ENCODE measurements around the gene SPOCK1.

SPOCK1 gene

DNA sequence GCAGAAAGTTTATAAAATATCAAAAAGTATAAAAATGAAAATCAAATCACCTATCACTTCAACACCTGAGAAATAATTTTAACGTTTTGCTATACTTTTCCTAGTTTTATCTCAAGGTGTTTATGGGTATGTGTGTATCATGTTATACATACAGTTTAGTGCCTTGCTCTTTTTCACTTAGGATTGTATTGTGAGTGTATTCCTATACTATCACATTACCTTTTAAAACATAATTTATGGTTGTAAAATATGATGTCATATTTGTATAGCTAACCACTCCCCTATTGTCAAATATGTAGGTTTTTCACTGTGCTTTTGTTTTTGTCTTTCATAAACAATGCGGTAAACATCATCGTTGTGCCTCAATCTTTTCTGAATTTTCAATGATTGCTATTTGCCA is 479.9 kb downstream of the SPOCK1 start:
- no peaks in the 10 kb centered on the region for H3K9me3 ChIP-seq
- H3K4me3 ChIP-seq (ENCODE audit: low read depth in 1 of 2, low read length in 1 of 2): no peak overlapping the region
- H3K4me1 ChIP-seq (ENCODE audit: control insufficient read depth in 1 of 2, insufficient read depth in 1 of 2, low read depth in 1 of 2, low read length in 1 of 2): no peaks in the 10 kb centered on the region
- TF ChIP-seq, protein P1, sequence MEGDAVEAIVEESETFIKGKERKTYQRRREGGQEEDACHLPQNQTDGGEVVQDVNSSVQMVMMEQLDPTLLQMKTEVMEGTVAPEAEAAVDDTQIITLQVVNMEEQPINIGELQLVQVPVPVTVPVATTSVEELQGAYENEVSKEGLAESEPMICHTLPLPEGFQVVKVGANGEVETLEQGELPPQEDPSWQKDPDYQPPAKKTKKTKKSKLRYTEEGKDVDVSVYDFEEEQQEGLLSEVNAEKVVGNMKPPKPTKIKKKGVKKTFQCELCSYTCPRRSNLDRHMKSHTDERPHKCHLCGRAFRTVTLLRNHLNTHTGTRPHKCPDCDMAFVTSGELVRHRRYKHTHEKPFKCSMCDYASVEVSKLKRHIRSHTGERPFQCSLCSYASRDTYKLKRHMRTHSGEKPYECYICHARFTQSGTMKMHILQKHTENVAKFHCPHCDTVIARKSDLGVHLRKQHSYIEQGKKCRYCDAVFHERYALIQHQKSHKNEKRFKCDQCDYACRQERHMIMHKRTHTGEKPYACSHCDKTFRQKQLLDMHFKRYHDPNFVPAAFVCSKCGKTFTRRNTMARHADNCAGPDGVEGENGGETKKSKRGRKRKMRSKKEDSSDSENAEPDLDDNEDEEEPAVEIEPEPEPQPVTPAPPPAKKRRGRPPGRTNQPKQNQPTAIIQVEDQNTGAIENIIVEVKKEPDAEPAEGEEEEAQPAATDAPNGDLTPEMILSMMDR (IDR thresholded peaks at IDR 0.05): no peak
- H3K36me3 ChIP-seq: no peaks in the 10 kb centered on the region
- no peaks in the 10 kb centered on the region for H3K27me3 ChIP-seq
- no peak overlapping the region for H3K27ac ChIP-seq

DNA sequence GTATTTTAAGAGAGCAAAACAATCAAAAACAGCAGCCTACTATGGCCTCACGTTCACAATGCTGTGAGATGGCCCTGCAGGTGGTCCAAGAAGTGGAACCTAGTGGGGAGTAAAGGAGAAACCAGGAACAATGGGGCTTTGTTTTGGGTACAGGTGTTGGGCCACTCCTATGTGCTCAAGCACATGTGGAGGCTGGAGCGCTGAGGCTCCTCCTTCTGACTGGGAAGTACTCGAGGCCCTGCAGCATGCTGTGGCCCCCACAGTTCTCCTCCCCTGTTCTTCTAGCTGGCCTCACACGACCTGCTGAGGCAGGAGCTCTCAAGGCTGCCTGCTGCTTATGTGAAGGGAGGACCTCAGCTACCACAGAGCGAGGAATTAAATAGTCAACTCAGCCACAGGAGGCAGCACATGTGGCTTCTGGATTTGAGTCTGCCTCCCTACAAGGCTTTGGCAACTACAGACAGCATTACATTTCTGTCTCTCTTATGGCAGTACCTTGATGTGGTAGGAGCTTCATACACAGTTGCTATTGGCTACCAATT is 482.3 kb downstream of the SPOCK1 start:
- TF ChIP-seq, protein P1 (IDR thresholded peaks at IDR 0.05): no peak
- no peaks in the 10 kb centered on the region for H3K9me3 ChIP-seq
- H3K36me3 ChIP-seq: no peaks in the 10 kb centered on the region
- H3K4me1 ChIP-seq (ENCODE audit: control insufficient read depth in 1 of 2, insufficient read depth in 1 of 2, low read depth in 1 of 2, low read length in 1 of 2): no peaks in the 10 kb centered on the region
- no peak overlapping the region for H3K27ac ChIP-seq
- H3K27me3 ChIP-seq: no peaks in the 10 kb centered on the region
- H3K4me3 ChIP-seq (ENCODE audit: low read depth in 1 of 2, low read length in 1 of 2): no peak overlapping the region

DNA sequence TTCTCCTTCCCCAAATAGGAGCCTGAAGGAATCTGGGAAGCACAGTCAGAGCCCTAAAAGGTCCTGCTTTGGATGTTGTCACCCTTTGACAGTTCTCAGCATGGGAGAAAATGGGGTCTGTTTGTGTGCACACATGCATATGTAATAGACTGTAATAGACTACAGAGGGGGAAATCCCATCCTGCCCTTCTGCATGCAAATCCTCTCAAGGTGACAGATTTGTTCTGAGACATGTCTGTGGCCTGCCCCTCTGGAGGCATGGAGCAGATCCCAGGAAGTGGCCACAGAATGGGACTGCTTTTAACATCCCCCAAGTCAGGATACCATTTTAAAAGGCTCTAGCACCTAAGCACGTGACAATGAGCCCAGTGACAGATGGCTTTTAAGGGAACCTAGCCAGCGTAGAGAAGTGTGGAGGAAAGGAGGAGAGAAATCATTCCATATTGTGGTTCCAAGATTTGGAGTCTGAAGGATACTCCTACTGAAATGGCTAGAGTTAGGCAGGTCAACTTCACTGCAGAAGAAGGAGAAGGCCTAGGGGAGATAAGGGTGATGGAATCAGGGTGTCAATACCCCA is 483.5 kb downstream of the SPOCK1 start:
- TF ChIP-seq, protein P1 (IDR thresholded peaks at IDR 0.05): no peak
- H3K36me3 ChIP-seq: no peaks in the 10 kb centered on the region
- H3K4me3 ChIP-seq (ENCODE audit: low read depth in 1 of 2, low read length in 1 of 2): no peak overlapping the region
- no peak overlapping the region for H3K27ac ChIP-seq
- H3K27me3 ChIP-seq: no peaks in the 10 kb centered on the region
- H3K4me1 ChIP-seq (ENCODE audit: control insufficient read depth in 1 of 2, insufficient read depth in 1 of 2, low read depth in 1 of 2, low read length in 1 of 2): no peaks in the 10 kb centered on the region
- no peaks in the 10 kb centered on the region for H3K9me3 ChIP-seq

DNA sequence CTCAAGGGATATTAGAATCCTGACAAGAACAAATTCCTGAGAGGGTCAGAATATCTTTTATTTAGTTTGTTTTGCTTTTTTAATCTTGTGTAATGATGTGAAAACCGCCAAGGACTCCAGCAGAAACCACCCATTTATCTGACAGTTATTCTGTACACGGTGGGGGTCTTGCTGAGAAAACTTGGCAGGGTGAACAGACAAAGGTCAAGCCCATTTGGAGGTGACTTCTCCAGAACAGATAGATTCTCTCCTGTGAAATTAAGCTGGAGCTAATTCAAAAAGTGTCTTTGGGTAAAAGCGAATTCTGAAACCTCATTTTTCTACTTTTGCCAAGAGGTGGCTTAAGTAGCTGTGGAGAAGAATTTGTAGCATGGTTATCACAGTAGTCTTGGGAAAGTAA is 484.4 kb downstream of the SPOCK1 start:
- H3K9me3 ChIP-seq: no peaks in the 10 kb centered on the region
- H3K36me3 ChIP-seq: no peaks in the 10 kb centered on the region
- no peaks in the 10 kb centered on the region for H3K27me3 ChIP-seq
- no peaks in the 10 kb centered on the region for H3K4me1 ChIP-seq (ENCODE audit: control insufficient read depth in 1 of 2, insufficient read depth in 1 of 2, low read depth in 1 of 2, low read length in 1 of 2)
- no peak overlapping the region for H3K4me3 ChIP-seq (ENCODE audit: low read depth in 1 of 2, low read length in 1 of 2)
- H3K27ac ChIP-seq: no peak overlapping the region
- TF ChIP-seq, protein P1 (IDR thresholded peaks at IDR 0.05): no peak

DNA sequence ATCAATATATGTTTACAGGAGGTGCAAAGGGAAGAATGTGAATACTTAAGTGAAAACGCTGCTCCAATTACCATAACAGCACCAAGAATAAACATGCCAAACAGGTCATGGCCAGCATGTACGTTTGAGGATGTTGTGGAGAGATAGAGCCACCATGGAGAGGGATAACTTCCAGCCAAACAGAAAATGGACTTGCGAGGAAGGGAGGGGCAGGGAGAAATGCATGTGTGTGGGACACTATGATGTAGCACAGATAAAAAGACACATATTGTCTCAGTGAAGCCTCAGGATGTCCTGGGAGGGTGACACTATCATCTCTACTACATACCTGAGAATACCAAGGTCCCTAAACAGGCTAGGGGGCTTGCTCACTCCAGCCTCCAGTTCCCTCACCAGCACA is 488.9 kb downstream of the SPOCK1 start:
- Histone ChIP-seq H3K4me1 (ENCODE audit: control insufficient read depth in 1 of 2, insufficient read depth in 1 of 2, low read depth in 1 of 2, low read length in 1 of 2) (no peaks in the 10 kb centered on the region), H3K27ac (no peak overlapping the region), H3K27me3 (no peaks in the 10 kb centered on the region), H3K36me3 (no peaks in the 10 kb centered on the region), H3K4me3 (ENCODE audit: low read depth in 1 of 2, low read length in 1 of 2) (no peak overlapping the region), H3K9me3 (no peaks in the 10 kb centered on the region)
- TF ChIP-seq, protein P1 (IDR thresholded peaks at IDR 0.05): no peak
